HepG2 (cell line): ENCODE data around the gene PHC1. TPM values are rescaled to one million over a fixed set of nuclear protein-coding genes. Genes with fewer than 3 reads are reported as not detected.

Source experiments
- ARID3A ChIP-seq: IDR thresholded peaks from 2 replicates; pipeline ENCODE4 v1.6.1; 2012; ENCODE audit warnings: low read depth, low read length, improper control_type of control experiment
- DMAP1 ChIP-seq: IDR thresholded peaks from 2 replicates; pipeline ENCODE4 v1.6.1; 2016
- GPN1 ChIP-seq: sonication (generic); formaldehyde crosslinking; IDR thresholded peaks from 2 replicates; pipeline ENCODE4 v1.5.1; 2020; ENCODE audit warnings: missing genetic modification reagents, borderline replicate concordance
- HDAC2 ChIP-seq: sonication (generic); formaldehyde crosslinking; IDR thresholded peaks from 2 replicates; pipeline ENCODE4 v1.4.0; 2020; ENCODE audit warnings: missing genetic modification reagents
- SETDB1 ChIP-seq: sonication (generic); formaldehyde crosslinking; IDR thresholded peaks from 2 replicates; pipeline ENCODE4 v1.5.1; 2020; ENCODE audit warnings: missing genetic modification reagents, mild to moderate bottlenecking, borderline replicate concordance
- TMF1 ChIP-seq: sonication (generic); formaldehyde crosslinking; IDR thresholded peaks from 2 replicates; pipeline ENCODE4 v1.8.1; 2022; ENCODE audit warnings: low read depth, missing genetic modification reagents
- TOPORS ChIP-seq: sonication (generic); formaldehyde crosslinking; IDR thresholded peaks from 2 replicates; pipeline ENCODE4 v1.8.0; 2023; ENCODE audit warnings: mild to moderate bottlenecking, missing genetic modification reagents
- ZNF10 ChIP-seq: sonication (generic); formaldehyde crosslinking; IDR thresholded peaks from 2 replicates; pipeline ENCODE4 v1.4.0; 2020; ENCODE audit warnings: mild to moderate bottlenecking, low read depth, missing genetic modification reagents, borderline replicate concordance
- ZNF275 ChIP-seq: sonication (generic); formaldehyde crosslinking; IDR thresholded peaks from 2 replicates; pipeline ENCODE4 v1.8.0; 2022; ENCODE audit warnings: missing genetic modification reagents, mild to moderate bottlenecking, inconsistent platforms, borderline replicate concordance
- ZNF333 ChIP-seq: sonication (generic); formaldehyde crosslinking; IDR thresholded peaks from 2 replicates; pipeline ENCODE4 v1.4.0; 2020; ENCODE audit warnings: mild to moderate bottlenecking, missing genetic modification reagents, borderline replicate concordance
- ZNF33B ChIP-seq: sonication (generic); formaldehyde crosslinking; IDR thresholded peaks from 2 replicates; pipeline ENCODE4 v1.5.1; 2020; ENCODE audit warnings: mild to moderate bottlenecking, missing genetic modification reagents
- ZNF34 ChIP-seq: sonication (generic); formaldehyde crosslinking; IDR thresholded peaks from 2 replicates; pipeline ENCODE4 v1.4.0; 2020; ENCODE audit warnings: mild to moderate bottlenecking, missing genetic modification reagents, borderline replicate concordance
- ZNF530 ChIP-seq: sonication (generic); formaldehyde crosslinking; IDR thresholded peaks from 2 replicates; pipeline ENCODE4 v1.5.0; 2020; ENCODE audit warnings: low read depth, mild to moderate bottlenecking, missing genetic modification reagents
- ZNF7 ChIP-seq: IDR thresholded peaks from 2 replicates; pipeline ENCODE4 v1.6.1; 2016; ENCODE audit warnings: missing biosample characterization, missing genetic modification reagents
- ZNF782 ChIP-seq: sonication (generic); formaldehyde crosslinking; IDR thresholded peaks from 2 replicates; pipeline ENCODE4 v1.4.0; 2020; ENCODE audit warnings: missing genetic modification reagents, mild to moderate bottlenecking, borderline replicate concordance
- polyA plus RNA-seq, 8 experiments: library from polyadenylated mRNA; depleted of rRNA in 3 of 8; stranded (reverse) in 7 of 8; unstranded in 1 of 8; fragments of >200 nt; fragmentation: Illumina TruSeq in 4 of 8; extraction: Trizol in 4 of 8; gene quantifications; 2 replicates each; pipeline versions ENCODE4 v1.2.1 to v1.2.3, GENCODE V29; 2011 to 2016; ENCODE audit warnings: low read depth in 4 of 8, missing spikeins in 1 of 8, mixed read lengths in 1 of 8; ENCODE audit not compliant: insufficient read depth in 1 of 8
- total RNA-seq, 5 experiments: library from RNA; depleted of rRNA; stranded (reverse); fragments of >200 nt; fragmentation: Illumina TruSeq; extraction: Trizol; gene quantifications; 2 replicates each; pipeline ENCODE4 v1.2.3, GENCODE V29; 2016; ENCODE audit warnings: low read depth in 1 of 5
- TF ChIP-seq, protein P1 (sequence below): sonication (generic); formaldehyde crosslinking; IDR thresholded peaks from 2 replicates; pipeline ENCODE4 v1.5.0; 2020; ENCODE audit warnings: missing genetic modification reagents
- TF ChIP-seq, protein P2 (sequence below): sonication (generic); formaldehyde crosslinking; IDR thresholded peaks from 2 replicates; pipeline ENCODE4 v1.5.0; 2020; ENCODE audit warnings: missing genetic modification reagents
- TF ChIP-seq, protein P3 (sequence below): sonication (generic); formaldehyde crosslinking; IDR thresholded peaks from 2 replicates; pipeline ENCODE4 v1.4.0; 2020; ENCODE audit warnings: missing genetic modification reagents

PHC1 gene
- total and polyA plus RNA-seq, 2 of the 13 experiments (the other 11 are each of a cell fraction or from before 2014, with no cell fraction given) = 9.4 to 35.0 TPM

DNA sequence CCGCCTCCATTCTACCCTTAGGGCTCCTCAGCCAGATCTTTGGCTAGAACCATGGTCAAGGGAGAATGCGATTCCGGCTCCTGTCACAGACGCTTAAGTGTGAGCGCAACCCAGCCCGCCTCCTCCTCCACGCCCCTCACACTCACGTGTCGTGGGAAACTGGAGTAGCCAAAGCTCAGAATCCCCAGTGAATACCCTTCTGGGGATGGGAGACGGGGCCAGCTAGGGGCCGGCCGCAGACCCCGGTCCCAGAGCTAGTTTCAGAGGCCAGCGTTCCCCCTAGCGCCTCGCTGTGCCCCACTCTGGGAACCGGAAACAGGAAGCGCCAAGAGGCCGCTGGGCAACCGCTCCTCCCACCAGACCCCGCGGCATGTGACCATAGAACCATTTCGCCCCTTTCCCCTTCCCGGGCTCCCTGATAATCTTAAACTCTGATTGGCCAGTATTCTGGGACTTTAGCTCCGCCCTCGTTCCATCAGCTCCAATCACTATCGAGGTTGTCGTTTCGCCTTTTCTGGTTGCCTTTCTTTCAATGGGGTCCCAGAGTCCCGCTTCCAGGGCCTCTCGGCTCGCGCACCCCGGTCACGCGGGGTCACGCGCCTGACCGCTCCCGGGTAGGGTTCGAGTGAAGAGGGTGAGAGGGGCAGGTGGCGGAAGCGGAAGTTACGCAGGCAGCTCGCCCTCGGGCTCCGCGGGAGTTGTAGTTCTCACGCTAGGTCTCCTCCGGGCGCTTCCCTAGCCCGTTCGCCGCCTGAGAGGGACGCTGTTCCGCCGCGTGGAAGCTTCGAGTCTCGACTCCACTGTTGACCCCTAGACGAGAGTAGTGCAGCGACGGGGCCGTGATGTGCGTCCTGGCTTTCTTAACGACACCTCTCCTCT is 35.3 kb downstream of the PHC1 start, which contains the start of gene M6PR (continued):
- TF ChIP-seq ZNF33B (CRISPR knock-in tag) (peak; percentile 32; the same call in 1 of the 2 replicates), SETDB1 (CRISPR knock-in tag) (no peak), ZNF10 (no peak), DMAP1 (CRISPR knock-in tag) (peak; percentile 90), ZNF333 (CRISPR knock-in tag) (no peak; the same call in 1 of the 2 replicates), ZNF7 (CRISPR knock-in tag) (no peak), TMF1 (CRISPR knock-in tag) (peak; percentile 47; the same call in 1 of the 2 replicates), HDAC2 (CRISPR knock-in tag) (peak; percentile 37), ZNF782 (CRISPR knock-in tag) (no peak; the same call in 1 of the 2 replicates), ZNF34 (CRISPR knock-in tag) (no peak), GPN1 (no peak), ZNF530 (CRISPR knock-in tag) (no peak), TOPORS (no peak), ARID3A (no peak), ZNF275 (no peak)
- TF ChIP-seq, protein P1, sequence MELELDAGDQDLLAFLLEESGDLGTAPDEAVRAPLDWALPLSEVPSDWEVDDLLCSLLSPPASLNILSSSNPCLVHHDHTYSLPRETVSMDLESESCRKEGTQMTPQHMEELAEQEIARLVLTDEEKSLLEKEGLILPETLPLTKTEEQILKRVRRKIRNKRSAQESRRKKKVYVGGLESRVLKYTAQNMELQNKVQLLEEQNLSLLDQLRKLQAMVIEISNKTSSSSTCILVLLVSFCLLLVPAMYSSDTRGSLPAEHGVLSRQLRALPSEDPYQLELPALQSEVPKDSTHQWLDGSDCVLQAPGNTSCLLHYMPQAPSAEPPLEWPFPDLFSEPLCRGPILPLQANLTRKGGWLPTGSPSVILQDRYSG (CRISPR knock-in tag) = peak; percentile 92
- TF ChIP-seq, protein P2, sequence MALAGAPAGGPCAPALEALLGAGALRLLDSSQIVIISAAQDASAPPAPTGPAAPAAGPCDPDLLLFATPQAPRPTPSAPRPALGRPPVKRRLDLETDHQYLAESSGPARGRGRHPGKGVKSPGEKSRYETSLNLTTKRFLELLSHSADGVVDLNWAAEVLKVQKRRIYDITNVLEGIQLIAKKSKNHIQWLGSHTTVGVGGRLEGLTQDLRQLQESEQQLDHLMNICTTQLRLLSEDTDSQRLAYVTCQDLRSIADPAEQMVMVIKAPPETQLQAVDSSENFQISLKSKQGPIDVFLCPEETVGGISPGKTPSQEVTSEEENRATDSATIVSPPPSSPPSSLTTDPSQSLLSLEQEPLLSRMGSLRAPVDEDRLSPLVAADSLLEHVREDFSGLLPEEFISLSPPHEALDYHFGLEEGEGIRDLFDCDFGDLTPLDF = peak; percentile 89
- TF ChIP-seq, protein P3, sequence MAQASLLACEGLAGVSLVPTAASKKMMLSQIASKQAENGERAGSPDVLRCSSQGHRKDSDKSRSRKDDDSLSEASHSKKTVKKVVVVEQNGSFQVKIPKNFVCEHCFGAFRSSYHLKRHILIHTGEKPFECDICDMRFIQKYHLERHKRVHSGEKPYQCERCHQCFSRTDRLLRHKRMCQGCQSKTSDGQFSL (CRISPR knock-in tag) = 0 out of 2 replicates have a peak, but pooled peaks have one; percentile 49
